Effector memory CD8-positive, alpha-beta T cell (primary cell): ENCODE data around the gene SCAMP2.

ENCODE experiments used
- ATAC-seq: fragments of 150-1000 bp; cut with Tn5 transposase; replicated peaks from 2 replicates; pipeline ENCODE4 v1.10.0; 2021; ENCODE audit warnings: mild to moderate bottlenecking, moderate library complexity
- DNase-seq, 3 experiments: peaks; one replicate each; pipeline ENCODE4 v3.0.0; 2021
- H3K27ac Mint-ChIP-seq, 2 donors: one replicate each; pipeline ENCODE4 v1.8.0; 2022; ENCODE audit warnings: mild to moderate bottlenecking in 2 of 2, mixed read lengths in 2 of 2, moderate library complexity in 2 of 2
- H3K27me3 Mint-ChIP-seq, 2 donors: one replicate each; pipeline ENCODE4 v1.8.0; 2022; ENCODE audit warnings: mixed read lengths in 2 of 2
- H3K36me3 Mint-ChIP-seq: one replicate; pipeline ENCODE4 v1.8.0; 2022; ENCODE audit warnings: mild to moderate bottlenecking, moderate library complexity, mixed read lengths; ENCODE audit not compliant: insufficient read depth
- H3K4me1 Mint-ChIP-seq, 2 donors: one replicate each; pipeline ENCODE4 v1.8.0; 2022; ENCODE audit warnings: low read depth in 2 of 2, mixed read lengths in 2 of 2
- H3K4me3 Mint-ChIP-seq, 2 donors: one replicate each; pipeline ENCODE4 v1.8.0; 2022; ENCODE audit warnings: mild to moderate bottlenecking in 2 of 2, mixed read lengths in 2 of 2, moderate library complexity in 2 of 2
- H3K9me3 Mint-ChIP-seq, 2 donors: one replicate each; pipeline ENCODE4 v1.8.0; 2022; ENCODE audit warnings: mixed read lengths in 2 of 2

SCAMP2 gene

DNA sequence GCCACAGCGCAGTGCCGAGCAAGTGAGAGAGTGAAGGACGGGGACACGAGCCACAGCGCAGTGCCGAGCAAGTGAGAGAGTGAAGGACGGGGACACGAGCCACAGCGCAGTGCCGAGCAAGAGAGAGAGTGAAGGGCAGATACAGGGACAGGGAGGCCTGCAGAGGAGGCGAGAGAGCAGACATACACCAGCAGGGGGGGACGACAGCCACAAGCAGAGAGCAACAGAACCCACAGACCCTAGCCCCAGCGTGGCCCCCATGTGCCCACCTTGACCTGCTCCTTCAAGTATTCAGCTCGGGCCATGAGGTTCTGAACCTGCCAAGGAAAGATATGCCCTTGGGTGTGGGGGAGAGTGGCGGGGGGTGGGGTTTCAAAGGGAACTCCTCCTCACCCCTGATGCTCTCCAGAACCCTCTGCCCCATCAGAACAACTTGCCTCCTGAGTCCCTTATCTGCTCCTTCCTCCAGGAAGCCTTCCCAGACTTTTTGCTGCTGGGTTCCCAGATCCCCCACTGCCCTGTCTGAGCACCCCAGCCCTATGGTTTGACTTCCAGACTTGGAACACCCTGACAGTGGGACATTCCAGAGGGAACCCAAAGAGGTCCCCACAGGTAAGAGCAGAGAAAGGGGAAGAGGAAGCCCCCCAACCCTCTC is 35.6 kb downstream of the SCAMP2 start:
- Mint-ChIP-seq H3K4me1 (peaks cover 17 to 19% of the 10 kb centered on the region in 2 donors), H3K4me3 (no peak overlapping the region), H3K9me3 (no peaks in the 10 kb centered on the region), H3K27me3 (no peaks in the 10 kb centered on the region), H3K36me3 (peaks cover 7% of the 10 kb centered on the region), H3K27ac (peak overlapping the region in 1 of 2 donors; percentile 35)
- DNase-seq, result no peak
- no peak for ATAC-seq

GRCh38 chr15:74836846-74837245 is 36.3 kb downstream of the SCAMP2 start:
- no peak for ATAC-seq
- H3K4me3 Mint-ChIP-seq, result no peak overlapping the region
- H3K27me3 Mint-ChIP-seq, result no peaks in the 10 kb centered on the region
- peaks cover 10 to 16% of the 10 kb centered on the region in 2 donors for H3K4me1 Mint-ChIP-seq
- H3K27ac Mint-ChIP-seq, result peak overlapping the region in 1 of 2 donors; percentile 3
- peaks cover 7% of the 10 kb centered on the region for H3K36me3 Mint-ChIP-seq
- no peaks in the 10 kb centered on the region for H3K9me3 Mint-ChIP-seq
- DNase-seq, result no peak

DNA sequence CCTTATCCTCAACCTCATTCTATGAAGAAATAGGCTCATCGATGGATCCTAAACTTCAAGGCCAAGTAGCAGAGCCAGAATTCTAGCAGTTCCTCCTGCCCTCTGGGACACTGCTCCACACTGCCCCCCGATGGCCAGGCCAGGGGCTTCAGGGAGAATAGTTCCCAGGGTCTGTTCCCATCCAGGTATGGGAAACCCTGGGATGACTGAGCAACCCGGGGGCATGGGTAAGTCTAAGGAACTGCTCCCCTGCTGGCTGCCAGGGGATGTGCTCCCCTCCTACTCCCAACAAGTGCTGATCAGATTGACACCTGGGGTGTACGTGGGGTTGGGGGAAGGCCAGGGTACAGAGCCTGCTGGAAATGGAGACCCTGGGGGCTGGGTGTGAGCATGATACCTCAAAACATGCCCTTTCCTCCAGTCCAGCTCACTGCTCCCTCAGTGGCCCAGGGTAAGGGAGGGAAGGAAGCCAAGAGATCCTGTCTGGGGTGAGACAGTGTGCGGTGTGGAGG is 37.8 kb downstream of the SCAMP2 start:
- H3K4me1 Mint-ChIP-seq, result peaks cover 0 to 4% of the 10 kb centered on the region in 2 donors
- H3K27ac Mint-ChIP-seq, result no peak overlapping the region
- DNase-seq (peak in 2 of 3 experiments; percentile 24 to 39), ATAC-seq (peak; percentile 41)
- no peak overlapping the region for H3K4me3 Mint-ChIP-seq
- H3K9me3 Mint-ChIP-seq, result no peaks in the 10 kb centered on the region
- peaks cover 0 to 5% of the 10 kb centered on the region in 2 donors for H3K27me3 Mint-ChIP-seq
- H3K36me3 Mint-ChIP-seq, result peaks cover 3% of the 10 kb centered on the region

DNA sequence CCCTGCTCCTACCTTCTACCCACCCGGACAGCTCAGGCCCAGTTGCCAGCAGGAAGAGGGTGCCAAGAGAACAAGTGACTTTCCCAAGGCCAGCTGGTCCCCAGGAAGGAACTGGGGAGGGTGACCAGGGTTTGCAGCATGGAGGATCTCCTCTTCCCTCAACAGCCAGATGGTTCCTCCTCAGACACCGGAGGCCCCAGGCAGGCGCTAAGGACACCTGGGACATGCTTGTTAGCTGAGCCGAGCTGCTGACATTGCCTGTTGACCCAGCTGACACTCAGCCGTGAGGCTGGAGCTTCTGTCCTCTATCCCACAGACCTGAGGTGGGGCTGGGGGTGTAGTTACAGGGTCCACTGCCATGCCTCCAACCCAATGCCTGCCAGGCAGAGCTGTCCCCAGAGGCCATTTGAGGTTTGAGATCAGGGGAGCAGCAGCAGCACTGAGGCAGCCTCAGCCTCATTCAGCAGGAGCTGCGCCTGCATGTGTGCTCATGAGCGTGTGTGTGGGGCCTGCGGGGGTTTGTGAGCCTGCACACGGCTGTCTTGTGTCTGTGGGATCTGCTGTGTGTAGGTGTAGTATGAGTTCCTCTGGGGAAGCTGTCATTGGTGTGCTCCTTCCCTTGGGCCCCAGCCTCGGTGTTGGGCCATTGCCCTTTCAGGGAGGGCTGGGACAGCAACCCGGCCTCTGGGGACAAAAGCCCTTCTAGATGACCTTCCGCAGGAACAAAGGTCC is 39.6 kb downstream of the SCAMP2 start:
- H3K4me1 Mint-ChIP-seq, result peaks cover 0 to 4% of the 10 kb centered on the region in 2 donors
- no peak for DNase-seq
- no peaks in the 10 kb centered on the region for H3K9me3 Mint-ChIP-seq
- H3K4me3 Mint-ChIP-seq, result no peak overlapping the region
- peaks cover 0 to 21% of the 10 kb centered on the region in 2 donors for H3K27me3 Mint-ChIP-seq
- no peak overlapping the region for H3K27ac Mint-ChIP-seq
- ATAC-seq, result no peak
- H3K36me3 Mint-ChIP-seq, result no peaks in the 10 kb centered on the region

DNA sequence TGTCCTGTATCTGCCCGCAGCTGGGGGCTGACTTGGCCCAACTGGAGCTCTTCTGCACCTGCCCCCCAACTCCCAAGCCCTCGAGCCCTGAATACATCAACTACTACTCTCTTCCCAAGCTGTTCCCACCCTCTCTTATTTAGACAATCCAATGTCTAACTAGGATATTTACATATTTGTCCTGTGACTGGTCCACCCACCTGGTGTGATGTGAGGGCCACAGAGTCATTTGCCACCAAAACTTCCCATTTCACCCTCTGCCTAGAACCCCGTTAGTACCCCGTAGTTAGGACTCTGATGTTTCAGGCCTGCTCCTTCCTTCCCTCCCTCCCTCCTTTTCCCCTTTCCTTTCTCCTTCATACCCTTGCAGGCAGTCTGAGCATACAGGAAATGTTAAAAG is 40.3 kb downstream of the SCAMP2 start:
- no peak overlapping the region for H3K4me3 Mint-ChIP-seq
- peaks cover 6 to 28% of the 10 kb centered on the region in 2 donors for H3K27me3 Mint-ChIP-seq
- no peaks in the 10 kb centered on the region for H3K9me3 Mint-ChIP-seq
- no peaks in the 10 kb centered on the region for H3K36me3 Mint-ChIP-seq
- peaks cover 0 to 4% of the 10 kb centered on the region in 2 donors for H3K4me1 Mint-ChIP-seq
- H3K27ac Mint-ChIP-seq, result no peak overlapping the region
- ATAC-seq (no peak), DNase-seq (no peak)

- no peak overlapping the region for H3K27ac Mint-ChIP-seq
- no peak overlapping the region for H3K4me3 Mint-ChIP-seq
- ATAC-seq (no peak), DNase-seq (no peak)
- peaks cover 0 to 5% of the 10 kb centered on the region in 2 donors for H3K4me1 Mint-ChIP-seq
- H3K27me3 Mint-ChIP-seq, result peaks cover 15 to 37% of the 10 kb centered on the region in 2 donors
- no peaks in the 10 kb centered on the region for H3K9me3 Mint-ChIP-seq
- no peaks in the 10 kb centered on the region for H3K36me3 Mint-ChIP-seq
Observed at GRCh38 chr15:74831813-74832495, 41.2 kb downstream of the SCAMP2 start.

DNA sequence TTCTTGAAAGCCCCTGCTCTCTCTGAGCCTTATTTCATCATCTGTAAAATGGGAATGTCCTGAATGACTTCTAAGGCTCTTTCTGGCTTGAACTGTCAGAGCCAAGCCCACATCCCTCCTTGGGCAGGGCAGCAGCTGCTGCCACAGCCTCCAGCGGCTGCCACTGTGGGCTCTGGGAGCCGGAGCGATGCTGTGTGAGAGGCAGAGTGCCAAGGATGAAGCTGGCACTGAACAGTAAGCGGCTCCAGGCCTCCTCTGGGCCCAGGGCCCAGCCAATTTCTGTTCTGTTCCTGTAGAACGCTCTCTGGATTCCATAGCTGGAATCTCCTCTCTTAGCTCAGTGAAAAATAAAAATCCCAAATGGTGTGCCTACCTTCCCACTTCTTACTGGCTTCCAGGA is 42.3 kb downstream of the SCAMP2 start:
- peaks cover 3% of the 10 kb centered on the region for H3K36me3 Mint-ChIP-seq
- H3K4me3 Mint-ChIP-seq, result no peak overlapping the region
- ATAC-seq (no peak), DNase-seq (no peak)
- H3K27ac Mint-ChIP-seq, result no peak overlapping the region
- H3K4me1 Mint-ChIP-seq, result peaks cover 0 to 9% of the 10 kb centered on the region in 2 donors
- no peaks in the 10 kb centered on the region for H3K9me3 Mint-ChIP-seq
- peaks cover 21 to 46% of the 10 kb centered on the region in 2 donors for H3K27me3 Mint-ChIP-seq

DNA sequence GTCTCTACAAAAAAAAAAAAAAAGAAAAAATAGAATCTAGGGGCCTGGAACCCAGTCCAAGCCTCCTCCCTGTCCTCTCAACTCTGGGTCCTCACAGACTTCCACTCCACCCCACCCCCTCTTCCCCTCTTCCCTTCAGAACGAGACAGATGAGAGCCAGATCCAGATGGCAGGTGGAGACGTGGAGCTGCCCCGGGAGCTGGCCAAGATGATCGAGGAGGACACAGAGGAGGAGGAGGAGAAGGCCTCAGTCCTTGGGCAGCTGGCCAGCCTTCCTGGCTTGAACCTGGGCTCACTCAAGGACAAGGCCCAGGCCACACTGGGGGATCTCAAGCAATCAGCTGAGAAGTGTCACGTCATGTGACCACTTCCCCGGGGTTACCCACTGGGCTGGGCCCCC is 43.2 kb downstream of the SCAMP2 start:
- no peaks in the 10 kb centered on the region for H3K9me3 Mint-ChIP-seq
- peaks cover 3% of the 10 kb centered on the region for H3K36me3 Mint-ChIP-seq
- ATAC-seq (no peak), DNase-seq (no peak)
- peaks cover 21 to 54% of the 10 kb centered on the region in 2 donors for H3K27me3 Mint-ChIP-seq
- H3K27ac Mint-ChIP-seq, result no peak overlapping the region
- H3K4me1 Mint-ChIP-seq, result peaks cover 0 to 7% of the 10 kb centered on the region in 2 donors
- no peak overlapping the region for H3K4me3 Mint-ChIP-seq

GRCh38 chr15:74829486-74829885 is 43.7 kb downstream of the SCAMP2 start:
- no peak for DNase-seq
- Mint-ChIP-seq H3K4me3 (no peak overlapping the region), H3K4me1 (peaks cover 0 to 7% of the 10 kb centered on the region in 2 donors), H3K36me3 (peaks cover 3% of the 10 kb centered on the region), H3K9me3 (no peaks in the 10 kb centered on the region), H3K27ac (no peak overlapping the region), H3K27me3 (peaks cover 21 to 55% of the 10 kb centered on the region in 2 donors)
- ATAC-seq, result no peak

DNA sequence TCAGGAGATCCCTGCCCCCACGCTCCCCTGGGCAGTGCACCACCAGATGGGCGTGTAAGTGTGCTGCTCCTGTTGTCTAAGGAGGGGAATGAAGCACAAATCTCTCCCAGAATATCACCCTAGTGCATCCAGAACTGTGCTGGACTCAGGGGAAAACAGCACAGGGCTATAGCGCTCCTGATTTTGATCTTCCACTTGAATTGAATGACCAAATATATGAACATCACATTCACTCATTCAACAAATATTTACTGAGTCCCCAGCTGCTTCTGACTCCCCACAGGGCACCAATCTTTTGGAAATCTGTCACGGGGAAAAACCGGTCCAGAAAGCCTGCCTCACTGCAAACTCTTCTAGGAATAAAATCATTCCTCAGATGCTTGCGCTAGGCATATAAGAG is 44.3 kb downstream of the SCAMP2 start:
- ATAC-seq (no peak), DNase-seq (no peak)
- Mint-ChIP-seq H3K36me3 (peaks cover 3% of the 10 kb centered on the region), H3K4me1 (peaks cover 0 to 7% of the 10 kb centered on the region in 2 donors), H3K27ac (no peak overlapping the region), H3K9me3 (no peaks in the 10 kb centered on the region), H3K27me3 (peaks cover 25 to 61% of the 10 kb centered on the region in 2 donors), H3K4me3 (no peak overlapping the region)

GRCh38 chr15:74827614-74828013 is 45.6 kb downstream of the SCAMP2 start:
- Mint-ChIP-seq H3K4me3 (no peak overlapping the region), H3K36me3 (peaks cover 3% of the 10 kb centered on the region), H3K4me1 (peaks cover 0 to 4% of the 10 kb centered on the region in 2 donors), H3K27ac (no peak overlapping the region), H3K9me3 (no peaks in the 10 kb centered on the region), H3K27me3 (peaks cover 27 to 64% of the 10 kb centered on the region in 2 donors)
- ATAC-seq, result no peak
- no peak for DNase-seq

DNA sequence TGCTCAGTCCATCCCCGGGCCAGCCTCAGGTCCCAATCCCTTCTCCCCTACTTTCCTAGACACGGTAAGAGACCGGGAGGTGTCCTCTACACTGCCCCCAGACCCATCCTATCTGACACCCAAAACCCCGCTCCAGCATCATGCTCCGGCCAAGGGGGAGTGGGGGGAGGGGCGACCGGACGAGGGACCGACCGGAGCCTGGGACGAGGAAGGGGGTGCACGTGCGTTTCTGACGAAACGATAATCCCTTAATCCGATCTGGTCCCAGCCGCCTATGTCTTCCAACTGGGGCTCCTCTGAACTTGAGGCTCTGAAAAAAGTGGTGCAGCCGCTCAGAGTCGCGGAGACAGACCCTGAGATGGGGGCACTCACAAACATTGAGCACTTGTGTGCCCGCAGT is 46.2 kb downstream of the SCAMP2 start:
- Mint-ChIP-seq H3K27me3 (peaks cover 27 to 64% of the 10 kb centered on the region in 2 donors), H3K4me3 (no peak overlapping the region), H3K27ac (no peak overlapping the region), H3K36me3 (peaks cover 3% of the 10 kb centered on the region), H3K9me3 (no peaks in the 10 kb centered on the region), H3K4me1 (peaks cover 0 to 4% of the 10 kb centered on the region in 2 donors)
- DNase-seq, result no peak
- no peak for ATAC-seq

- Mint-ChIP-seq H3K27me3 (peaks cover 27 to 64% of the 10 kb centered on the region in 2 donors), H3K9me3 (no peaks in the 10 kb centered on the region), H3K36me3 (peaks cover 3% of the 10 kb centered on the region), H3K27ac (no peak within 1 kb of the TSS), H3K4me1 (peaks cover 0 to 4% of the 10 kb centered on the region in 2 donors), H3K4me3 (no peak within 1 kb of the TSS)
- ATAC-seq (peak; percentile 78), DNase-seq (peak; percentile 41 to 47 (median 47))
Observed at GRCh38 chr15:74826364-74826819, 46.8 kb downstream of the SCAMP2 start, which contains the start of gene CPLX3. Gene CPLX3, plus strand, starts transcription at chr15:74826627. Its CDS starts 77 bp downstream, at chr15:74826704.
